HepG2 (cell line): ENCODE results near the gene ESYT2. TPM values are rescaled to one million over a fixed set of nuclear protein-coding genes. Genes with fewer than 3 reads are reported as not detected.

Source experiments
- GATA4 ChIP-seq: sonication (generic); IDR thresholded peaks from 2 replicates; pipeline ENCODE4 v1.6.1; 2016; ENCODE audit warnings: antibody characterized with exemption, low read depth, borderline replicate concordance
- JUND ChIP-seq: sonication (generic); formaldehyde crosslinking; IDR thresholded peaks from 2 replicates; pipeline ENCODE4 v1.8.0; 2022; ENCODE audit warnings: mild to moderate bottlenecking, missing genetic modification reagents
- KAT8 ChIP-seq: IDR thresholded peaks from 2 replicates; pipeline ENCODE4 v1.6.1; 2016; ENCODE audit warnings: missing genetic modification reagents, missing compliant biosample characterization
- MAF1 ChIP-seq: sonication (generic); formaldehyde crosslinking; IDR thresholded peaks from 2 replicates; pipeline ENCODE4 v1.5.0; 2020; ENCODE audit warnings: missing genetic modification reagents, borderline replicate concordance
- SRY ChIP-seq: sonication (generic); formaldehyde crosslinking; IDR thresholded peaks from 2 replicates; pipeline ENCODE4 v1.8.0; 2022; ENCODE audit warnings: mild to moderate bottlenecking, missing genetic modification reagents
- ZNF136 ChIP-seq: sonication (generic); formaldehyde crosslinking; IDR thresholded peaks from 2 replicates; pipeline ENCODE4 v1.8.1; 2022; ENCODE audit warnings: low read depth, mild to moderate bottlenecking, moderate library complexity, missing genetic modification reagents
- polyA plus RNA-seq, 8 experiments: library from polyadenylated mRNA; depleted of rRNA in 3 of 8; stranded (reverse) in 7 of 8; unstranded in 1 of 8; fragments of >200 nt; fragmentation: Illumina TruSeq in 4 of 8; extraction: Trizol in 4 of 8; gene quantifications; 2 replicates each; pipeline versions ENCODE4 v1.2.1 to v1.2.3, GENCODE V29; 2011 to 2016; ENCODE audit warnings: low read depth in 4 of 8, missing spikeins in 1 of 8, mixed read lengths in 1 of 8; ENCODE audit not compliant: insufficient read depth in 1 of 8
- total RNA-seq, 5 experiments: library from RNA; depleted of rRNA; stranded (reverse); fragments of >200 nt; fragmentation: Illumina TruSeq; extraction: Trizol; gene quantifications; 2 replicates each; pipeline ENCODE4 v1.2.3, GENCODE V29; 2016; ENCODE audit warnings: low read depth in 1 of 5
- TF ChIP-seq, protein P1 (sequence below): sonication (generic); formaldehyde crosslinking; IDR thresholded peaks from 2 replicates; pipeline ENCODE4 v1.4.0; 2020; ENCODE audit warnings: missing genetic modification reagents
- TF ChIP-seq, protein P2 (sequence below): IDR thresholded peaks from 2 replicates; pipeline ENCODE4 v1.6.1; 2016; ENCODE audit warnings: low read depth, borderline replicate concordance
- TF ChIP-seq, protein P3 (sequence below): sonication (generic); formaldehyde crosslinking; IDR thresholded peaks from 2 replicates; pipeline ENCODE4 v1.8.0; 2022; ENCODE audit warnings: missing genetic modification reagents, mild to moderate bottlenecking, inconsistent platforms, borderline replicate concordance
- TF ChIP-seq, protein P4 (sequence below): sonication (generic); formaldehyde crosslinking; IDR thresholded peaks from 2 replicates; pipeline ENCODE4 v1.4.0; 2020; ENCODE audit warnings: missing genetic modification reagents, borderline replicate concordance
- TF ChIP-seq, protein P5 (sequence below): sonication (generic); formaldehyde crosslinking; IDR thresholded peaks from 2 replicates; pipeline ENCODE4 v1.9.0; 2021; ENCODE audit warnings: missing genetic modification reagents, borderline replicate concordance
- TF ChIP-seq, protein P6 (sequence below): sonication (generic); formaldehyde crosslinking; IDR thresholded peaks from 2 replicates; pipeline ENCODE4 v1.9.0; 2021; ENCODE audit warnings: missing genetic modification reagents, mild to moderate bottlenecking, borderline replicate concordance

ESYT2 gene
- total and polyA plus RNA-seq, 2 of the 13 experiments (the other 11 are each of a cell fraction or from before 2014, with no cell fraction given) = 28.5 to 37.3 TPM

DNA sequence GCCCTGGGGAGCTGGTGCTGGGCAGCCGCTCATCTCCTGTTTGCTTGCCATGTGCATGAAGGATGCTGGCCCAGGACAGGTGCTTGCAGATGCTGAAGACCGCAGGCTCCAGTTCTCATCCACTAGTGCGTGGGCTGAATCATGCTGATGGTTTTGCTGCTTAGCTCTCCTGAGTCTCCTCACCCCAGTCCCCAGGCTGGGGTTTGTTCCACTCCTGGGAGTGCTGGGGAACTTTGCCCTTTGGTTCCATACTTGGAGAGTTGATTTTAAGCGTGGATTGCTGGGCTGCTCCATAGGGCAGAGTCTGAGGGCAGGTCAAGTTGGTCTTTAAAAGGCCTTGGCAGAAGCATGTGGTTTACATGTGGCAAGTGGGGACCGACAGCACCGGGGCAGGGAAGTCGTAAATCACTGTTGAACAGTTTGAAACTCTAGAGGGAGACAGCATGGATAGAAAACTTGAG is 36.2 kb upstream of the ESYT2 start (continued):
- TF ChIP-seq, protein P1, sequence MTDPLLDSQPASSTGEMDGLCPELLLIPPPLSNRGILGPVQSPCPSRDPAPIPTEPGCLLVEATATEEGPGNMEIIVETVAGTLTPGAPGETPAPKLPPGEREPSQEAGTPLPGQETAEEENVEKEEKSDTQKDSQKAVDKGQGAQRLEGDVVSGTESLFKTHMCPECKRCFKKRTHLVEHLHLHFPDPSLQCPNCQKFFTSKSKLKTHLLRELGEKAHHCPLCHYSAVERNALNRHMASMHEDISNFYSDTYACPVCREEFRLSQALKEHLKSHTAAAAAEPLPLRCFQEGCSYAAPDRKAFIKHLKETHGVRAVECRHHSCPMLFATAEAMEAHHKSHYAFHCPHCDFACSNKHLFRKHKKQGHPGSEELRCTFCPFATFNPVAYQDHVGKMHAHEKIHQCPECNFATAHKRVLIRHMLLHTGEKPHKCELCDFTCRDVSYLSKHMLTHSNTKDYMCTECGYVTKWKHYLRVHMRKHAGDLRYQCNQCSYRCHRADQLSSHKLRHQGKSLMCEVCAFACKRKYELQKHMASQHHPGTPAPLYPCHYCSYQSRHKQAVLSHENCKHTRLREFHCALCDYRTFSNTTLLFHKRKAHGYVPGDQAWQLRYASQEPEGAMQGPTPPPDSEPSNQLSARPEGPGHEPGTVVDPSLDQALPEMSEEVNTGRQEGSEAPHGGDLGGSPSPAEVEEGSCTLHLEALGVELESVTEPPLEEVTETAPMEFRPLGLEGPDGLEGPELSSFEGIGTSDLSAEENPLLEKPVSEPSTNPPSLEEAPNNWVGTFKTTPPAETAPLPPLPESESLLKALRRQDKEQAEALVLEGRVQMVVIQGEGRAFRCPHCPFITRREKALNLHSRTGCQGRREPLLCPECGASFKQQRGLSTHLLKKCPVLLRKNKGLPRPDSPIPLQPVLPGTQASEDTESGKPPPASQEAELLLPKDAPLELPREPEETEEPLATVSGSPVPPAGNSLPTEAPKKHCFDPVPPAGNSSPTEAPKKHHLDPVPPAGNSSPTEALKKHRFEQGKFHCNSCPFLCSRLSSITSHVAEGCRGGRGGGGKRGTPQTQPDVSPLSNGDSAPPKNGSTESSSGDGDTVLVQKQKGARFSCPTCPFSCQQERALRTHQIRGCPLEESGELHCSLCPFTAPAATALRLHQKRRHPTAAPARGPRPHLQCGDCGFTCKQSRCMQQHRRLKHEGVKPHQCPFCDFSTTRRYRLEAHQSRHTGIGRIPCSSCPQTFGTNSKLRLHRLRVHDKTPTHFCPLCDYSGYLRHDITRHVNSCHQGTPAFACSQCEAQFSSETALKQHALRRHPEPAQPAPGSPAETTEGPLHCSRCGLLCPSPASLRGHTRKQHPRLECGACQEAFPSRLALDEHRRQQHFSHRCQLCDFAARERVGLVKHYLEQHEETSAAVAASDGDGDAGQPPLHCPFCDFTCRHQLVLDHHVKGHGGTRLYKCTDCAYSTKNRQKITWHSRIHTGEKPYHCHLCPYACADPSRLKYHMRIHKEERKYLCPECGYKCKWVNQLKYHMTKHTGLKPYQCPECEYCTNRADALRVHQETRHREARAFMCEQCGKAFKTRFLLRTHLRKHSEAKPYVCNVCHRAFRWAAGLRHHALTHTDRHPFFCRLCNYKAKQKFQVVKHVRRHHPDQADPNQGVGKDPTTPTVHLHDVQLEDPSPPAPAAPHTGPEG (CRISPR knock-in tag) = no peak
- TF ChIP-seq, protein P2, sequence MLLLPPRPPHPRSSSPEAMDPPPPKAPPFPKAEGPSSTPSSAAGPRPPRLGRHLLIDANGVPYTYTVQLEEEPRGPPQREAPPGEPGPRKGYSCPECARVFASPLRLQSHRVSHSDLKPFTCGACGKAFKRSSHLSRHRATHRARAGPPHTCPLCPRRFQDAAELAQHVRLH (CRISPR knock-in tag) = peak; percentile 53; the same call in 1 of the 2 replicates
- TF ChIP-seq, protein P3, sequence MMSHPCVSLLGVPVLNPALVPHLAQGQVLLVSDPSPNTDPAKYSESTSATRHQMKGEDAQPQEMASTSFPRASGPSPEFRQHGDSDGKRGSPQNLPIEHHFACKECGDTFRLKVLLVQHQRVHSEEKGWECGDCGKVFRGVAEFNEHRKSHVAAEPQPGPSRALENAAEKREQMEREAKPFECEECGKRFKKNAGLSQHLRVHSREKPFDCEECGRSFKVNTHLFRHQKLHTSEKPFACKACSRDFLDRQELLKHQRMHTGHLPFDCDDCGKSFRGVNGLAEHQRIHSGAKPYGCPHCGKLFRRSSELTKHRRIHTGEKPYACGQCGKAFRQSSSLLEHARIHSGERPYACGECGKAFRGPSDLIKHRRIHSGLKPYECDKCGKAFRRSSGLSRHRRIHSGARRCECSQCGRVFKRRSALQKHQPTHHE = no peak
- TF ChIP-seq, protein P4, sequence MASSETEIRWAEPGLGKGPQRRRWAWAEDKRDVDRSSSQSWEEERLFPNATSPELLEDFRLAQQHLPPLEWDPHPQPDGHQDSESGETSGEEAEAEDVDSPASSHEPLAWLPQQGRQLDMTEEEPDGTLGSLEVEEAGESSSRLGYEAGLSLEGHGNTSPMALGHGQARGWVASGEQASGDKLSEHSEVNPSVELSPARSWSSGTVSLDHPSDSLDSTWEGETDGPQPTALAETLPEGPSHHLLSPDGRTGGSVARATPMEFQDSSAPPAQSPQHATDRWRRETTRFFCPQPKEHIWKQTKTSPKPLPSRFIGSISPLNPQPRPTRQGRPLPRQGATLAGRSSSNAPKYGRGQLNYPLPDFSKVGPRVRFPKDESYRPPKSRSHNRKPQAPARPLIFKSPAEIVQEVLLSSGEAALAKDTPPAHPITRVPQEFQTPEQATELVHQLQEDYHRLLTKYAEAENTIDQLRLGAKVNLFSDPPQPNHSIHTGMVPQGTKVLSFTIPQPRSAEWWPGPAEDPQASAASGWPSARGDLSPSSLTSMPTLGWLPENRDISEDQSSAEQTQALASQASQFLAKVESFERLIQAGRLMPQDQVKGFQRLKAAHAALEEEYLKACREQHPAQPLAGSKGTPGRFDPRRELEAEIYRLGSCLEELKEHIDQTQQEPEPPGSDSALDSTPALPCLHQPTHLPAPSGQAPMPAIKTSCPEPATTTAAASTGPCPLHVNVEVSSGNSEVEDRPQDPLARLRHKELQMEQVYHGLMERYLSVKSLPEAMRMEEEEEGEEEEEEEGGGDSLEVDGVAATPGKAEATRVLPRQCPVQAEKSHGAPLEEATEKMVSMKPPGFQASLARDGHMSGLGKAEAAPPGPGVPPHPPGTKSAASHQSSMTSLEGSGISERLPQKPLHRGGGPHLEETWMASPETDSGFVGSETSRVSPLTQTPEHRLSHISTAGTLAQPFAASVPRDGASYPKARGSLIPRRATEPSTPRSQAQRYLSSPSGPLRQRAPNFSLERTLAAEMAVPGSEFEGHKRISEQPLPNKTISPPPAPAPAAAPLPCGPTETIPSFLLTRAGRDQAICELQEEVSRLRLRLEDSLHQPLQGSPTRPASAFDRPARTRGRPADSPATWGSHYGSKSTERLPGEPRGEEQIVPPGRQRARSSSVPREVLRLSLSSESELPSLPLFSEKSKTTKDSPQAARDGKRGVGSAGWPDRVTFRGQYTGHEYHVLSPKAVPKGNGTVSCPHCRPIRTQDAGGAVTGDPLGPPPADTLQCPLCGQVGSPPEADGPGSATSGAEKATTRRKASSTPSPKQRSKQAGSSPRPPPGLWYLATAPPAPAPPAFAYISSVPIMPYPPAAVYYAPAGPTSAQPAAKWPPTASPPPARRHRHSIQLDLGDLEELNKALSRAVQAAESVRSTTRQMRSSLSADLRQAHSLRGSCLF = no peak
- TF ChIP-seq KAT8 (CRISPR knock-in tag) = peak; percentile 39; the same call in 1 of the 2 replicates
- no peak for TF ChIP-seq SRY (CRISPR knock-in tag)
- TF ChIP-seq, protein P5, sequence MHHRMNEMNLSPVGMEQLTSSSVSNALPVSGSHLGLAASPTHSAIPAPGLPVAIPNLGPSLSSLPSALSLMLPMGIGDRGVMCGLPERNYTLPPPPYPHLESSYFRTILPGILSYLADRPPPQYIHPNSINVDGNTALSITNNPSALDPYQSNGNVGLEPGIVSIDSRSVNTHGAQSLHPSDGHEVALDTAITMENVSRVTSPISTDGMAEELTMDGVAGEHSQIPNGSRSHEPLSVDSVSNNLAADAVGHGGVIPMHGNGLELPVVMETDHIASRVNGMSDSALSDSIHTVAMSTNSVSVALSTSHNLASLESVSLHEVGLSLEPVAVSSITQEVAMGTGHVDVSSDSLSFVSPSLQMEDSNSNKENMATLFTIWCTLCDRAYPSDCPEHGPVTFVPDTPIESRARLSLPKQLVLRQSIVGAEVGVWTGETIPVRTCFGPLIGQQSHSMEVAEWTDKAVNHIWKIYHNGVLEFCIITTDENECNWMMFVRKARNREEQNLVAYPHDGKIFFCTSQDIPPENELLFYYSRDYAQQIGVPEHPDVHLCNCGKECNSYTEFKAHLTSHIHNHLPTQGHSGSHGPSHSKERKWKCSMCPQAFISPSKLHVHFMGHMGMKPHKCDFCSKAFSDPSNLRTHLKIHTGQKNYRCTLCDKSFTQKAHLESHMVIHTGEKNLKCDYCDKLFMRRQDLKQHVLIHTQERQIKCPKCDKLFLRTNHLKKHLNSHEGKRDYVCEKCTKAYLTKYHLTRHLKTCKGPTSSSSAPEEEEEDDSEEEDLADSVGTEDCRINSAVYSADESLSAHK (CRISPR knock-in tag) = no peak
- TF ChIP-seq ZNF136 = no peak
- TF ChIP-seq, protein P6, sequence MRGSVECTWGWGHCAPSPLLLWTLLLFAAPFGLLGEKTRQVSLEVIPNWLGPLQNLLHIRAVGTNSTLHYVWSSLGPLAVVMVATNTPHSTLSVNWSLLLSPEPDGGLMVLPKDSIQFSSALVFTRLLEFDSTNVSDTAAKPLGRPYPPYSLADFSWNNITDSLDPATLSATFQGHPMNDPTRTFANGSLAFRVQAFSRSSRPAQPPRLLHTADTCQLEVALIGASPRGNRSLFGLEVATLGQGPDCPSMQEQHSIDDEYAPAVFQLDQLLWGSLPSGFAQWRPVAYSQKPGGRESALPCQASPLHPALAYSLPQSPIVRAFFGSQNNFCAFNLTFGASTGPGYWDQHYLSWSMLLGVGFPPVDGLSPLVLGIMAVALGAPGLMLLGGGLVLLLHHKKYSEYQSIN (CRISPR knock-in tag) = no peak
- no peak for TF ChIP-seq MAF1
- TF ChIP-seq GATA4 = no peak
- TF ChIP-seq JUND (CRISPR knock-in tag) = no peak
